HG03039 (cell line): ENCODE results near the gene MEGF8.

Source experiments
- ATAC-seq: cut with Tn5 transposase; IDR thresholded peaks from one replicate; pipeline ENCODE4 v1.9.1; 2021; ENCODE audit warnings: mild to moderate bottlenecking, moderate library complexity; ENCODE audit not compliant: unreplicated experiment

MEGF8 gene

GRCh38 chr19:42376177-42376555, 50.7 kb downstream of the MEGF8 start:
- ATAC-seq, result no peak

GRCh38 chr19:42378225-42379215, 53.1 kb downstream of the MEGF8 start:
- no peak for ATAC-seq

GRCh38 chr19:42380155-42380554, 54.7 kb downstream of the MEGF8 start:
- ATAC-seq, result no peak

- no peak for ATAC-seq
Observed at GRCh38 chr19:42386974-42387707, 61.7 kb downstream of the MEGF8 start.

- no peak for ATAC-seq
Observed at GRCh38 chr19:42388851-42389489, 63.5 kb downstream of the MEGF8 start.

- ATAC-seq, result no peak
Observed at GRCh38 chr19:42389899-42390298, 64.5 kb downstream of the MEGF8 start, which contains the start of gene CNFN. CNFN (minus strand) TSS chr19:42390297; CDS start chr19:42389037, 1,260 bp downstream.

- ATAC-seq, result no peak
Observed at GRCh38 chr19:42392165-42392564, 66.7 kb downstream of the MEGF8 start.

GRCh38 chr19:42394751-42395150, 69.3 kb downstream of the MEGF8 start:
- ATAC-seq, result no peak

GRCh38 chr19:42396381-42397262, 71.2 kb downstream of the MEGF8 start:
- peak; percentile 91 for ATAC-seq

- no peak for ATAC-seq
Observed at GRCh38 chr19:42397263-42398166, 72.1 kb downstream of the MEGF8 start.

GRCh38 chr19:42400404-42400803, 75.0 kb downstream of the MEGF8 start:
- no peak for ATAC-seq

- ATAC-seq, result no peak
Observed at GRCh38 chr19:42401365-42402303, 76.2 kb downstream of the MEGF8 start.

GRCh38 chr19:42402376-42403116, 77.1 kb downstream of the MEGF8 start:
- no peak for ATAC-seq

GRCh38 chr19:42403586-42403985, 78.2 kb downstream of the MEGF8 start:
- ATAC-seq, result no peak

GRCh38 chr19:42406111-42406510, 80.7 kb downstream of the MEGF8 start:
- ATAC-seq, result no peak

- no peak for ATAC-seq
Observed at GRCh38 chr19:42407085-42407815, 81.8 kb downstream of the MEGF8 start.

- ATAC-seq, result no peak
Observed at GRCh38 chr19:42407816-42408175, 82.4 kb downstream of the MEGF8 start.
